Measurements from ENCODE around the gene NME9. TPM values are rescaled to one million over a fixed set of nuclear protein-coding genes. Genes with fewer than 3 reads are reported as not detected.
"Not testable (repeated sequence)": the region's sequence is repeated elsewhere in the genome, so short reads cannot be mapped to it uniquely, and the experiment has no call there.

Gene NME9
- total RNA-seq (not detected), polyA plus RNA-seq (under 1 TPM in 1 of 3 donors, not detected in 2; 0.23 TPM)

- H3K4me3 ChIP-seq = peak within 1 kb of the TSS; percentile 51 to 71 (median 62)
- no peaks in the 10 kb centered on the region for H3K9me3 ChIP-seq
- DNase-seq = peak; percentile 93
- intact Hi-C loops (cut with DNase I) = loop anchor here (1.0 to 2.0 kb wide), 2 partner anchors 19 to 143 kb away; partner anchors contain the start of genes ARMC8 and MRAS
- peaks cover 0 to 16% (median 7%) of the 10 kb centered on the region in 4 donors for H3K4me1 ChIP-seq
- TF ChIP-seq POLR2A (IDR thresholded peaks at IDR 0.05) = no peak
- TF ChIP-seq POLR2AphosphoS5 (IDR thresholded peaks at IDR 0.05) = peak in 2 of 4 donors; percentile 45 to 61
- TF ChIP-seq CTCF (IDR thresholded peaks at IDR 0.05) = peak in 3 of 4 experiments; percentile 25 to 59 (median 54)
- 0% methylated on average over 62 of the region's 62 CpGs for WGBS, 2 donors
- no peaks in the 10 kb centered on the region for H3K36me3 ChIP-seq
- no peaks in the 10 kb centered on the region for H3K27me3 ChIP-seq
- H3K27ac ChIP-seq = peak within 1 kb of the TSS; percentile 54 to 69 (median 58)
Observed at GRCh38 chr3:138329127-138329983, at the start of gene NME9. TSS of gene NME9 (minus strand) at chr3:138329851. CDS start at chr3:138329335, 516 bp downstream.

GRCh38 chr3:138378990-138379389, 49.3 kb upstream of the NME9 start:
- intact Hi-C loops (cut with DNase I) = no loop called here
- Histone ChIP-seq H3K9me3 (no peaks in the 10 kb centered on the region), H3K4me1 (peaks cover 0 to 45% (median 30%) of the 10 kb centered on the region in 4 donors), H3K27me3 (no peaks in the 10 kb centered on the region), H3K4me3 (no peak overlapping the region), H3K36me3 (peaks cover 0 to 21% (median 0%) of the 10 kb centered on the region in 4 donors), H3K27ac (no peak overlapping the region)
- DNase-seq = no peak
- TF ChIP-seq CTCF (IDR thresholded peaks at IDR 0.05) (no peak), EP300 (IDR thresholded peaks at IDR 0.05) (no peak), POLR2A (IDR thresholded peaks at IDR 0.05) (no peak), POLR2AphosphoS5 (IDR thresholded peaks at IDR 0.05) (no peak)
- WGBS, 2 donors = 89 to 95% methylated on average over 1 of the region's 1 CpG

GRCh38 chr3:138378331-138378730, 48.7 kb upstream of the NME9 start:
- intact Hi-C loops (cut with DNase I) = no loop called here
- Histone ChIP-seq H3K4me1 (peaks cover 0 to 45% (median 30%) of the 10 kb centered on the region in 4 donors), H3K36me3 (peaks cover 0 to 21% (median 1%) of the 10 kb centered on the region in 4 donors), H3K27me3 (no peaks in the 10 kb centered on the region), H3K9me3 (no peaks in the 10 kb centered on the region), H3K27ac (no peak overlapping the region), H3K4me3 (no peak overlapping the region)
- 71 to 85% methylated on average over 5 of the region's 5 CpGs for WGBS, 2 donors
- TF ChIP-seq POLR2AphosphoS5 (IDR thresholded peaks at IDR 0.05) = no peak
- TF ChIP-seq POLR2A (IDR thresholded peaks at IDR 0.05) = no peak
- TF ChIP-seq CTCF (IDR thresholded peaks at IDR 0.05) = no peak
- no peak for TF ChIP-seq EP300 (IDR thresholded peaks at IDR 0.05)
- peak; percentile 53 for DNase-seq

GRCh38 chr3:138377804-138378203, 48.2 kb upstream of the NME9 start:
- H3K9me3 ChIP-seq = no peaks in the 10 kb centered on the region
- no peaks in the 10 kb centered on the region for H3K27me3 ChIP-seq
- H3K4me3 ChIP-seq = no peak overlapping the region
- peaks cover 0 to 21% (median 2%) of the 10 kb centered on the region in 4 donors for H3K36me3 ChIP-seq
- no peak overlapping the region for H3K27ac ChIP-seq
- intact Hi-C loops (cut with DNase I) = no loop called here
- peaks cover 0 to 41% (median 27%) of the 10 kb centered on the region in 4 donors for H3K4me1 ChIP-seq
- no peak for DNase-seq
- 79 to 85% methylated on average over 5 of the region's 5 CpGs for WGBS, 2 donors
- TF ChIP-seq POLR2A (IDR thresholded peaks at IDR 0.05) (no peak), CTCF (IDR thresholded peaks at IDR 0.05) (no peak), POLR2AphosphoS5 (IDR thresholded peaks at IDR 0.05) (no peak), EP300 (IDR thresholded peaks at IDR 0.05) (no peak)

GRCh38 chr3:138377212-138377611, 47.6 kb upstream of the NME9 start:
- H3K27me3 ChIP-seq; H3K9me3 ChIP-seq; intact Hi-C loops (cut with DNase I); H3K4me3 ChIP-seq: not testable (repeated sequence)
- WGBS, 2 donors = 94 to 95% methylated on average over 11 of the region's 11 CpGs
- DNase-seq = peak; percentile 42
- Histone ChIP-seq H3K4me1 (peaks cover 0 to 35% (median 21%) of the 10 kb centered on the region in 4 donors), H3K27ac (peak overlapping the region in 1 of 4 donors; percentile 15), H3K36me3 (peaks cover 0 to 21% (median 2%) of the 10 kb centered on the region in 4 donors)

Data from sigmoid colon (tissue), 7 donors.